Endodermal cell (in vitro differentiated cells): ENCODE measurements around the gene TECPR1. TPM values are rescaled to one million over a fixed set of nuclear protein-coding genes. Genes with fewer than 3 reads are reported as not detected.

Source experiments
- DNase-seq: peaks from one replicate; pipeline ENCODE4 v3.0.0-alpha.2; 2017
- H3K27ac ChIP-seq: 2 replicates; pipeline ENCODE4 v1.5.1; 2013; ENCODE audit warnings: mild to moderate bottlenecking, low read depth, low read length, moderate library complexity
- H3K27me3 ChIP-seq: 2 replicates; pipeline ENCODE4 v1.6.1; 2013; ENCODE audit warnings: mild to moderate bottlenecking, low read length, moderate library complexity; ENCODE audit not compliant: insufficient read depth, control insufficient read depth, poor library complexity, severe bottlenecking
- H3K36me3 ChIP-seq: 2 replicates; pipeline ENCODE4 v1.7.0; 2013; ENCODE audit warnings: mild to moderate bottlenecking, low read length, moderate library complexity; ENCODE audit not compliant: control insufficient read depth, insufficient read depth
- H3K4me1 ChIP-seq: one replicate; pipeline ENCODE4 v1.7.0; 2013; ENCODE audit warnings: low read length; ENCODE audit not compliant: control insufficient read depth, insufficient read depth
- H3K4me3 ChIP-seq: 2 replicates; pipeline ENCODE4 v1.5.1; 2013; ENCODE audit warnings: mild to moderate bottlenecking, low read length, moderate library complexity
- H3K9ac ChIP-seq: 2 replicates; pipeline ENCODE4 v1.6.1; 2013; ENCODE audit warnings: mild to moderate bottlenecking, low read length, moderate library complexity; ENCODE audit not compliant: poor library complexity, severe bottlenecking; ENCODE audit errors: extremely low read depth
- H3K9me3 ChIP-seq: 2 replicates; pipeline ENCODE4 v1.6.1; 2013; ENCODE audit warnings: mild to moderate bottlenecking, low read length, moderate library complexity; ENCODE audit not compliant: control insufficient read depth
- H3K27ac Mint-ChIP-seq: 2 replicates; pipeline ENCODE4 v1.8.0; 2020; ENCODE audit warnings: mixed read lengths
- H3K27me3 Mint-ChIP-seq: 2 replicates; pipeline ENCODE4 v1.8.0; 2021; ENCODE audit warnings: mild to moderate bottlenecking, mixed read lengths; ENCODE audit not compliant: insufficient read depth
- H3K36me3 Mint-ChIP-seq: 2 replicates; pipeline ENCODE4 v1.8.0; 2020; ENCODE audit warnings: low read depth, mixed read lengths
- H3K4me1 Mint-ChIP-seq: 2 replicates; pipeline ENCODE4 v1.8.0; 2020; ENCODE audit warnings: mixed read lengths
- H3K4me3 Mint-ChIP-seq: 2 replicates; pipeline ENCODE4 v1.8.0; 2020; ENCODE audit warnings: mild to moderate bottlenecking, moderate library complexity, mixed read lengths
- H3K9me3 Mint-ChIP-seq: 2 replicates; pipeline ENCODE4 v1.8.0; 2020; ENCODE audit warnings: mild to moderate bottlenecking, mixed read lengths
- CTCF ChIP-seq: fragments of 200-600 bp; sonication (generic); conservative IDR thresholded peaks from 2 replicates; pipeline ENCODE4 v1.5.0; 2021; ENCODE audit warnings: antibody characterized with exemption, mild to moderate bottlenecking
- WGBS, 2 experiments: methylation state at CpG; one replicate each; pipeline versions ENCODE4 v1.1.5 to v1.1.7; 2013; ENCODE audit warnings: missing lambda C conversion rate in 2 of 2, mixed read lengths in 1 of 2; ENCODE audit not compliant: insufficient coverage in 1 of 2, insufficient read length in 1 of 2; 5-methylcytosine and 5-hydroxymethylcytosine counted together
- total RNA-seq, 2 donors: library from RNA; stranded (reverse); fragmentation: NEBNext Ultra II Directional in 1 of 2; extraction: Animal tissue kit (Norgen Biotek cat#: 25700) in 1 of 2; gene quantifications; 2 replicates in 1 of 2; 3 replicates in 1 of 2; pipeline ENCODE4 v1.2.1, GENCODE V29; 2021

TECPR1 gene
- total RNA-seq, 2 donors from 2014 or later, result 27.2 to 32.0 TPM

- Histone ChIP-seq H3K4me3 (no peak overlapping the region), H3K27me3 (no peaks in the 10 kb centered on the region), H3K9me3 (no peaks in the 10 kb centered on the region), H3K4me1 (no peaks in the 10 kb centered on the region), H3K27ac (no peak overlapping the region), H3K9ac (no peak overlapping the region), H3K36me3 (peaks cover 12% of the 10 kb centered on the region)
- no peak overlapping the region for H3K27ac Mint-ChIP-seq
- WGBS, 2 experiments, result 92 to 95% methylated on average over 13 to 15 of the region's 15 CpGs
- H3K4me1 Mint-ChIP-seq, result no peaks in the 10 kb centered on the region
- H3K27me3 Mint-ChIP-seq, result no peaks in the 10 kb centered on the region
- H3K4me3 Mint-ChIP-seq, result no peak overlapping the region
- H3K36me3 Mint-ChIP-seq, result peaks cover 27% of the 10 kb centered on the region
- H3K9me3 Mint-ChIP-seq, result no peaks in the 10 kb centered on the region
- DNase-seq, result no peak
- no peak for TF ChIP-seq CTCF
Measured at GRCh38 chr7:98202367-98203195, 49.5 kb downstream of the TECPR1 start.

- no peaks in the 10 kb centered on the region for H3K4me1 Mint-ChIP-seq
- no peak overlapping the region for H3K4me3 Mint-ChIP-seq
- Histone ChIP-seq H3K4me1 (no peaks in the 10 kb centered on the region), H3K36me3 (peaks cover 4% of the 10 kb centered on the region), H3K27ac (no peak overlapping the region), H3K9ac (no peak overlapping the region), H3K27me3 (no peaks in the 10 kb centered on the region), H3K9me3 (no peaks in the 10 kb centered on the region), H3K4me3 (no peak overlapping the region)
- WGBS, 2 experiments, result 92 to 94% methylated on average over 6 of the region's 6 CpGs
- no peaks in the 10 kb centered on the region for H3K27me3 Mint-ChIP-seq
- H3K9me3 Mint-ChIP-seq, result no peaks in the 10 kb centered on the region
- H3K36me3 Mint-ChIP-seq, result peaks cover 21% of the 10 kb centered on the region
- TF ChIP-seq CTCF, result no peak
- H3K27ac Mint-ChIP-seq, result no peak overlapping the region
- DNase-seq, result no peak
Measured at GRCh38 chr7:98200364-98200763, 51.7 kb downstream of the TECPR1 start.

- no peaks in the 10 kb centered on the region for H3K4me1 ChIP-seq
- H3K9me3 ChIP-seq, result no peaks in the 10 kb centered on the region
- H3K9me3 Mint-ChIP-seq, result no peaks in the 10 kb centered on the region
- H3K27me3 Mint-ChIP-seq, result no peaks in the 10 kb centered on the region
- peaks cover 16% of the 10 kb centered on the region for H3K36me3 ChIP-seq
- WGBS, 2 experiments, result 91 to 92% methylated on average over 2 to 5 of the region's 5 CpGs
- H3K36me3 Mint-ChIP-seq, result peaks cover 23% of the 10 kb centered on the region
- H3K4me1 Mint-ChIP-seq, result no peaks in the 10 kb centered on the region
- H3K9ac ChIP-seq, result no peak overlapping the region
- no peaks in the 10 kb centered on the region for H3K27me3 ChIP-seq
- TF ChIP-seq CTCF, result no peak
- H3K4me3 Mint-ChIP-seq, result no peak overlapping the region
- no peak for DNase-seq
- H3K27ac ChIP-seq, result no peak overlapping the region
- H3K27ac Mint-ChIP-seq, result no peak overlapping the region
- H3K4me3 ChIP-seq, result no peak overlapping the region
Measured at GRCh38 chr7:98199131-98199530, 52.9 kb downstream of the TECPR1 start.
